OCI-LY1 (cell line): ENCODE data around the gene ANLN.

ENCODE experiments used
- H2AFZ ChIP-seq: fragments of 200-600 bp; sonication (generic), shearing (Covaris generic); 2 replicates; pipeline ENCODE4 v1.6.0; 2014; ENCODE audit warnings: antibody characterized with exemption, mild to moderate bottlenecking, low read length
- H3F3A ChIP-seq: fragments of 200-600 bp; sonication (generic), shearing (Covaris generic); 2 replicates; pipeline ENCODE4 v1.6.0; 2014; ENCODE audit warnings: mild to moderate bottlenecking, antibody characterized with exemption, low read length, moderate library complexity; ENCODE audit not compliant: insufficient read depth
- H3K27ac ChIP-seq: fragments of 200-600 bp; sonication (generic); 2 replicates; pipeline ENCODE4 v1.5.1; 2014; ENCODE audit warnings: low read length, mixed run types, mild to moderate bottlenecking, low read depth; ENCODE audit not compliant: poor library complexity, severe bottlenecking
- H3K27me3 ChIP-seq: fragments of 200-600 bp; sonication (generic); 2 replicates; pipeline ENCODE4 v1.6.0; 2014; ENCODE audit warnings: antibody characterized with exemption, mild to moderate bottlenecking, low read length, moderate library complexity; ENCODE audit not compliant: insufficient read depth
- H3K36me3 ChIP-seq: fragments of 200-600 bp; sonication (generic); 2 replicates; pipeline ENCODE4 v1.6.1; 2014; ENCODE audit warnings: mild to moderate bottlenecking, antibody characterized with exemption, low read length, moderate library complexity, mixed read lengths; ENCODE audit not compliant: insufficient read depth
- H3K4me1 ChIP-seq: fragments of 200-600 bp; sonication (generic); 2 replicates; pipeline ENCODE4 v1.5.1; 2014; ENCODE audit warnings: mild to moderate bottlenecking, low read length, moderate library complexity; ENCODE audit not compliant: insufficient read depth, severe bottlenecking
- H3K4me2 ChIP-seq: fragments of 200-600 bp; sonication (generic), shearing (Covaris generic); 2 replicates; pipeline ENCODE4 v1.6.1; 2014; ENCODE audit warnings: low read length
- H3K4me3 ChIP-seq: fragments of 200-600 bp; sonication (generic); 2 replicates; pipeline ENCODE4 v1.5.1; 2014; ENCODE audit warnings: low read length, low read depth, mild to moderate bottlenecking, mixed read lengths; ENCODE audit not compliant: poor library complexity, severe bottlenecking
- H3K79me2 ChIP-seq: fragments of 200-600 bp; shearing (Covaris generic); 2 replicates; pipeline ENCODE4 v1.6.1; 2016; ENCODE audit warnings: mixed run types, low read length, mixed read lengths; ENCODE audit not compliant: insufficient read depth
- H3K9ac ChIP-seq: fragments of 200-600 bp; sonication (generic), shearing (Covaris generic); 2 replicates; pipeline ENCODE4 v1.6.1; 2014; ENCODE audit warnings: mild to moderate bottlenecking, low read length, mixed read lengths
- H3K9me2 ChIP-seq: fragments of 200-600 bp; sonication (generic), shearing (Covaris generic); 2 replicates; pipeline ENCODE4 v1.6.1; 2014; ENCODE audit warnings: low read depth, mild to moderate bottlenecking, low read length, mixed read lengths
- H3K9me3 ChIP-seq: fragments of 200-600 bp; shearing (Covaris generic); 2 replicates; pipeline ENCODE4 v1.6.1; 2014; ENCODE audit warnings: low read length, mixed read lengths
- H4K20me1 ChIP-seq: fragments of 200-600 bp; sonication (generic), shearing (Covaris generic); 2 replicates; pipeline ENCODE4 v1.6.0; 2016; ENCODE audit warnings: mild to moderate bottlenecking, low read length; ENCODE audit not compliant: insufficient read depth
- EZH2 ChIP-seq: fragments of 200-600 bp; sonication (generic), shearing (Covaris generic); IDR thresholded peaks from 2 replicates; pipeline ENCODE4 v1.8.0; 2017; ENCODE audit warnings: borderline replicate concordance, mixed run types, mild to moderate bottlenecking, antibody characterized with exemption, low read length, moderate library complexity, mixed read lengths
- TF ChIP-seq, protein P1 (sequence below): fragments of 200-600 bp; sonication (generic), shearing (Covaris generic); IDR thresholded peaks from 2 replicates; pipeline ENCODE4 v1.5.1; 2017; ENCODE audit warnings: mild to moderate bottlenecking, antibody characterized with exemption, low read length, moderate library complexity, mixed read lengths

ANLN gene

GRCh38 chr7:36349626-36350025 lies 40.0 kb upstream of the ANLN start:
- H3K9me3 ChIP-seq = no peaks in the 10 kb centered on the region
- no peak overlapping the region for H3K9ac ChIP-seq
- TF ChIP-seq, protein P1, sequence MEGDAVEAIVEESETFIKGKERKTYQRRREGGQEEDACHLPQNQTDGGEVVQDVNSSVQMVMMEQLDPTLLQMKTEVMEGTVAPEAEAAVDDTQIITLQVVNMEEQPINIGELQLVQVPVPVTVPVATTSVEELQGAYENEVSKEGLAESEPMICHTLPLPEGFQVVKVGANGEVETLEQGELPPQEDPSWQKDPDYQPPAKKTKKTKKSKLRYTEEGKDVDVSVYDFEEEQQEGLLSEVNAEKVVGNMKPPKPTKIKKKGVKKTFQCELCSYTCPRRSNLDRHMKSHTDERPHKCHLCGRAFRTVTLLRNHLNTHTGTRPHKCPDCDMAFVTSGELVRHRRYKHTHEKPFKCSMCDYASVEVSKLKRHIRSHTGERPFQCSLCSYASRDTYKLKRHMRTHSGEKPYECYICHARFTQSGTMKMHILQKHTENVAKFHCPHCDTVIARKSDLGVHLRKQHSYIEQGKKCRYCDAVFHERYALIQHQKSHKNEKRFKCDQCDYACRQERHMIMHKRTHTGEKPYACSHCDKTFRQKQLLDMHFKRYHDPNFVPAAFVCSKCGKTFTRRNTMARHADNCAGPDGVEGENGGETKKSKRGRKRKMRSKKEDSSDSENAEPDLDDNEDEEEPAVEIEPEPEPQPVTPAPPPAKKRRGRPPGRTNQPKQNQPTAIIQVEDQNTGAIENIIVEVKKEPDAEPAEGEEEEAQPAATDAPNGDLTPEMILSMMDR = no peak
- no peak for TF ChIP-seq EZH2
- no peak overlapping the region for H3K4me2 ChIP-seq
- H3K4me1 ChIP-seq = no peaks in the 10 kb centered on the region
- no peak overlapping the region for H3K27ac ChIP-seq
- H3K79me2 ChIP-seq = no peaks in the 10 kb centered on the region
- H3K27me3 ChIP-seq = no peaks in the 10 kb centered on the region
- H3K36me3 ChIP-seq = no peaks in the 10 kb centered on the region
- no peak overlapping the region for H2AFZ ChIP-seq
- H3K4me3 ChIP-seq = no peak overlapping the region
- no peaks in the 10 kb centered on the region for H4K20me1 ChIP-seq
- no peaks in the 10 kb centered on the region for H3K9me2 ChIP-seq
- H3F3A ChIP-seq = no peaks in the 10 kb centered on the region

GRCh38 chr7:36355490-36355889 lies 34.2 kb upstream of the ANLN start:
- H3F3A ChIP-seq = no peaks in the 10 kb centered on the region
- no peaks in the 10 kb centered on the region for H3K4me1 ChIP-seq
- no peak overlapping the region for H3K4me3 ChIP-seq
- H3K9me3 ChIP-seq = no peaks in the 10 kb centered on the region
- H3K27me3 ChIP-seq = no peaks in the 10 kb centered on the region
- no peaks in the 10 kb centered on the region for H3K36me3 ChIP-seq
- H3K79me2 ChIP-seq = no peaks in the 10 kb centered on the region
- no peak overlapping the region for H2AFZ ChIP-seq
- TF ChIP-seq, protein P1 = no peak
- no peak for TF ChIP-seq EZH2
- H3K9ac ChIP-seq = no peak overlapping the region
- H3K9me2 ChIP-seq = no peaks in the 10 kb centered on the region
- no peak overlapping the region for H3K27ac ChIP-seq
- no peaks in the 10 kb centered on the region for H4K20me1 ChIP-seq
- no peak overlapping the region for H3K4me2 ChIP-seq

GRCh38 chr7:36357054-36357453 lies 32.6 kb upstream of the ANLN start:
- Histone ChIP-seq H3F3A (no peaks in the 10 kb centered on the region), H3K27me3 (no peaks in the 10 kb centered on the region)

More at GRCh38 chr7:36357054-36357453, 32.6 kb upstream of the ANLN start:
- Histone ChIP-seq H3K9me2 (no peaks in the 10 kb centered on the region), H3K27ac (no peak overlapping the region), H2AFZ (no peak overlapping the region), H3K4me1 (no peaks in the 10 kb centered on the region), H3K9ac (no peak overlapping the region), H4K20me1 (no peaks in the 10 kb centered on the region), H3K4me2 (no peak overlapping the region), H3K9me3 (no peaks in the 10 kb centered on the region), H3K79me2 (no peaks in the 10 kb centered on the region), H3K36me3 (no peaks in the 10 kb centered on the region), H3K4me3 (no peak overlapping the region)
- TF ChIP-seq EZH2 = no peak
- TF ChIP-seq, protein P1 = no peak
